HL-60 (cell line): ENCODE measurements around the gene SMTNL1.

Experiments
- POLR2AphosphoS5 ChIP-seq: IDR thresholded peaks from 2 replicates; pipeline ENCODE4 v1.6.1; 2012; ENCODE audit warnings: low read depth
- REST ChIP-seq: IDR thresholded peaks from 2 replicates; pipeline ENCODE4 v1.6.1; 2012; ENCODE audit warnings: low read depth; ENCODE audit not compliant: insufficient replicate concordance
- SPI1 ChIP-seq: IDR thresholded peaks from 2 replicates; pipeline ENCODE4 v1.6.1; 2012; ENCODE audit warnings: low read depth, mild to moderate bottlenecking, borderline replicate concordance
- TF ChIP-seq, protein P1 (sequence below): IDR thresholded peaks from one replicate; pipeline ENCODE4 v1.5.1; 2011; ENCODE audit warnings: low read length, control low read depth, inconsistent platforms; ENCODE audit not compliant: insufficient read depth

DNA sequence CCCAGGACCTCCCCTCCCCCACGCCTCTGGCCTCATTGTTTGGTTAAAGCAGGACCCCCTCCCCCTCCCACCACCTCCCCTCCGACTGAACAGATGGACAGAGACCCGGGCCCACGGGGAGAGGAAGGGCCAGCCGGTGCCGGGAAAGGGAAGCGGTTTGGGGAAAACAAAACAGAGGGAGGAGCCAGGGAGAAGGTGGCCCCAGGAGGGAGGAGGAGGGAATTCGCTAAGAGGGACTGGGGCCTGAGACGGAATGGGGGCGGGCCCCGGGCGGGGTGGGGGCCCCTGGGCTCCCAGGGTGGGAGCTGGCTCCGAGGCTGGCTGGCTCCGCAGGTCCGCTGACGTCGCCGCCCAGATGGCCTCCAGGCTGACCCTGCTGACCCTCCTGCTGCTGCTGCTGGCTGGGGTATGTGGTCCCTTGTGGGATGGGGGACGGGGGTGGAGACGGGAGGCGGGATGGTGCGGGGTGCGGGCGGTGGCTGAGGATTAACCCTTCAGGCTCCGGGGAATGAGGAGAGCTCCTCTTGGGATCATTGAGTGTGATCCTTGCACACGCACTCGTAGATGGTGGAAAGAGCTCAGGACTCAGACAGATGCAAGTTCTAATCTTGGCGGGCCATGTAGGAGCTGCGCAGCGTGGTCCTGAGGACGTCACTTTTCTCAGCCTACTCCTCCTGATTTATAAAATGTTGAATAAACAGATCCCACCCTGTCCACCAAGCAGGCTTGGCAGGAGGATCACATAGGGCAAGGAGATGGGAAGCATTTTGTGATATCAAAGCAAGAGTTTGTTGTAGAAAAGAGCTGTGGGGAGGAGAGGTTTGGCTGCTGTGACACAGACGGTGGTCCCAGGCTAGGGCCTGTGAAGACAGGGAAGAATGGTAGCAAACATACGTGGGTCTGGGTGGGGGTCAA, 60.8 kb downstream of the SMTNL1 start:
- TF ChIP-seq POLR2AphosphoS5 = no peak
- TF ChIP-seq, protein P1, sequence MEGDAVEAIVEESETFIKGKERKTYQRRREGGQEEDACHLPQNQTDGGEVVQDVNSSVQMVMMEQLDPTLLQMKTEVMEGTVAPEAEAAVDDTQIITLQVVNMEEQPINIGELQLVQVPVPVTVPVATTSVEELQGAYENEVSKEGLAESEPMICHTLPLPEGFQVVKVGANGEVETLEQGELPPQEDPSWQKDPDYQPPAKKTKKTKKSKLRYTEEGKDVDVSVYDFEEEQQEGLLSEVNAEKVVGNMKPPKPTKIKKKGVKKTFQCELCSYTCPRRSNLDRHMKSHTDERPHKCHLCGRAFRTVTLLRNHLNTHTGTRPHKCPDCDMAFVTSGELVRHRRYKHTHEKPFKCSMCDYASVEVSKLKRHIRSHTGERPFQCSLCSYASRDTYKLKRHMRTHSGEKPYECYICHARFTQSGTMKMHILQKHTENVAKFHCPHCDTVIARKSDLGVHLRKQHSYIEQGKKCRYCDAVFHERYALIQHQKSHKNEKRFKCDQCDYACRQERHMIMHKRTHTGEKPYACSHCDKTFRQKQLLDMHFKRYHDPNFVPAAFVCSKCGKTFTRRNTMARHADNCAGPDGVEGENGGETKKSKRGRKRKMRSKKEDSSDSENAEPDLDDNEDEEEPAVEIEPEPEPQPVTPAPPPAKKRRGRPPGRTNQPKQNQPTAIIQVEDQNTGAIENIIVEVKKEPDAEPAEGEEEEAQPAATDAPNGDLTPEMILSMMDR = no peak
- no peak for TF ChIP-seq SPI1
- TF ChIP-seq REST = no peak
